ENCODE measurements around the gene ADAM12.

The ADAM12 gene

GRCh38 chr10:126402721-126403695, 14.7 kb upstream of the ADAM12 start:
- Histone ChIP-seq H3K36me3 (ENCODE audit: insufficient read depth, low read length) (no peaks in the 10 kb centered on the region), H2AFZ (ENCODE audit: low read depth, low read length) (no peak overlapping the region), H3K27ac (ENCODE audit: low read length) (no peak overlapping the region), H3K9me3 (ENCODE audit: insufficient read depth, low read length, severe bottlenecking) (no peaks in the 10 kb centered on the region), H3K4me3 (ENCODE audit: low read depth in 1 of 2, low read length in 2 of 2) (no peak overlapping the region), H3K9ac (ENCODE audit: low read depth, low read length) (no peak overlapping the region), H3K4me2 (ENCODE audit: insufficient read depth, low read length) (no peak overlapping the region), H3K4me1 (ENCODE audit: insufficient read depth, low read length) (no peaks in the 10 kb centered on the region), H3K79me2 (ENCODE audit: insufficient read depth, low read length) (no peaks in the 10 kb centered on the region), H4K20me1 (ENCODE audit: insufficient read depth, low read length) (no peaks in the 10 kb centered on the region), H3K27me3 (ENCODE audit: insufficient read depth, low read length, poor library complexity) (no peaks in the 10 kb centered on the region)
- ATAC-seq (ENCODE audit: insufficient read depth, low read depth) (no peak), DNase-seq (no peak)
- TF ChIP-seq CTCF (IDR thresholded peaks at IDR 0.05; ENCODE audit: borderline replicate concordance, extremely low read depth, low read length, poor library complexity, severe bottlenecking) (no peak), EZH2 (IDR thresholded peaks at IDR 0.05; ENCODE audit: borderline replicate concordance, low read depth, low read length, severe bottlenecking) (no peak)

- no peaks in the 10 kb centered on the region for H3K36me3 ChIP-seq (ENCODE audit: insufficient read depth, low read length)
- TF ChIP-seq CTCF (IDR thresholded peaks at IDR 0.05; ENCODE audit: borderline replicate concordance, extremely low read depth, low read length, poor library complexity, severe bottlenecking): no peak
- TF ChIP-seq EZH2 (IDR thresholded peaks at IDR 0.05; ENCODE audit: borderline replicate concordance, low read depth, low read length, severe bottlenecking): no peak
- H4K20me1 ChIP-seq (ENCODE audit: insufficient read depth, low read length): no peaks in the 10 kb centered on the region
- H3K27ac ChIP-seq (ENCODE audit: low read length): no peak overlapping the region
- no peak overlapping the region for H3K4me2 ChIP-seq (ENCODE audit: insufficient read depth, low read length)
- H3K4me1 ChIP-seq (ENCODE audit: insufficient read depth, low read length): no peaks in the 10 kb centered on the region
- H3K27me3 ChIP-seq (ENCODE audit: insufficient read depth, low read length, poor library complexity): no peaks in the 10 kb centered on the region
- no peak overlapping the region for H3K4me3 ChIP-seq (ENCODE audit: low read depth in 1 of 2, low read length in 2 of 2)
- no peak for DNase-seq
- H3K79me2 ChIP-seq (ENCODE audit: insufficient read depth, low read length): no peaks in the 10 kb centered on the region
- no peak for ATAC-seq (ENCODE audit: insufficient read depth, low read depth)
- H3K9ac ChIP-seq (ENCODE audit: low read depth, low read length): no peak overlapping the region
- no peak overlapping the region for H2AFZ ChIP-seq (ENCODE audit: low read depth, low read length)
- no peaks in the 10 kb centered on the region for H3K9me3 ChIP-seq (ENCODE audit: insufficient read depth, low read length, severe bottlenecking)
Observed at GRCh38 chr10:126400641-126401040, 12.4 kb upstream of the ADAM12 start.

- no peak overlapping the region for H3K4me2 ChIP-seq (ENCODE audit: insufficient read depth, low read length)
- DNase-seq (no peak), ATAC-seq (ENCODE audit: insufficient read depth, low read depth) (no peak)
- H3K27ac ChIP-seq (ENCODE audit: low read length): no peak overlapping the region
- no peaks in the 10 kb centered on the region for H3K27me3 ChIP-seq (ENCODE audit: insufficient read depth, low read length, poor library complexity)
- no peaks in the 10 kb centered on the region for H4K20me1 ChIP-seq (ENCODE audit: insufficient read depth, low read length)
- H3K4me1 ChIP-seq (ENCODE audit: insufficient read depth, low read length): no peaks in the 10 kb centered on the region
- H3K36me3 ChIP-seq (ENCODE audit: insufficient read depth, low read length): no peaks in the 10 kb centered on the region
- H3K9me3 ChIP-seq (ENCODE audit: insufficient read depth, low read length, severe bottlenecking): no peaks in the 10 kb centered on the region
- no peak overlapping the region for H3K9ac ChIP-seq (ENCODE audit: low read depth, low read length)
- H3K4me3 ChIP-seq (ENCODE audit: low read depth in 1 of 2, low read length in 2 of 2): no peak overlapping the region
- TF ChIP-seq EZH2 (IDR thresholded peaks at IDR 0.05; ENCODE audit: borderline replicate concordance, low read depth, low read length, severe bottlenecking) (no peak), CTCF (IDR thresholded peaks at IDR 0.05; ENCODE audit: borderline replicate concordance, extremely low read depth, low read length, poor library complexity, severe bottlenecking) (no peak)
- no peak overlapping the region for H2AFZ ChIP-seq (ENCODE audit: low read depth, low read length)
- H3K79me2 ChIP-seq (ENCODE audit: insufficient read depth, low read length): no peaks in the 10 kb centered on the region
Observed at GRCh38 chr10:126398924-126399323, 10.6 kb upstream of the ADAM12 start.
